Endodermal cell (in vitro differentiated cells): ENCODE data around the gene ABCA8. TPM values are rescaled to one million over a fixed set of nuclear protein-coding genes. Genes with fewer than 3 reads are reported as not detected.

Source experiments
- DNase-seq: peaks from one replicate; pipeline ENCODE4 v3.0.0-alpha.2; 2017
- H3K27ac ChIP-seq: 2 replicates; pipeline ENCODE4 v1.5.1; 2013; ENCODE audit warnings: mild to moderate bottlenecking, low read depth, low read length, moderate library complexity
- H3K27me3 ChIP-seq: 2 replicates; pipeline ENCODE4 v1.6.1; 2013; ENCODE audit warnings: mild to moderate bottlenecking, low read length, moderate library complexity; ENCODE audit not compliant: insufficient read depth, control insufficient read depth, poor library complexity, severe bottlenecking
- H3K36me3 ChIP-seq: 2 replicates; pipeline ENCODE4 v1.7.0; 2013; ENCODE audit warnings: mild to moderate bottlenecking, low read length, moderate library complexity; ENCODE audit not compliant: control insufficient read depth, insufficient read depth
- H3K4me1 ChIP-seq: one replicate; pipeline ENCODE4 v1.7.0; 2013; ENCODE audit warnings: low read length; ENCODE audit not compliant: control insufficient read depth, insufficient read depth
- H3K4me3 ChIP-seq: 2 replicates; pipeline ENCODE4 v1.5.1; 2013; ENCODE audit warnings: mild to moderate bottlenecking, low read length, moderate library complexity
- H3K9ac ChIP-seq: 2 replicates; pipeline ENCODE4 v1.6.1; 2013; ENCODE audit warnings: mild to moderate bottlenecking, low read length, moderate library complexity; ENCODE audit not compliant: poor library complexity, severe bottlenecking; ENCODE audit errors: extremely low read depth
- H3K9me3 ChIP-seq: 2 replicates; pipeline ENCODE4 v1.6.1; 2013; ENCODE audit warnings: mild to moderate bottlenecking, low read length, moderate library complexity; ENCODE audit not compliant: control insufficient read depth
- H3K27ac Mint-ChIP-seq: 2 replicates; pipeline ENCODE4 v1.8.0; 2020; ENCODE audit warnings: mixed read lengths
- H3K27me3 Mint-ChIP-seq: 2 replicates; pipeline ENCODE4 v1.8.0; 2021; ENCODE audit warnings: mild to moderate bottlenecking, mixed read lengths; ENCODE audit not compliant: insufficient read depth
- H3K36me3 Mint-ChIP-seq: 2 replicates; pipeline ENCODE4 v1.8.0; 2020; ENCODE audit warnings: low read depth, mixed read lengths
- H3K4me1 Mint-ChIP-seq: 2 replicates; pipeline ENCODE4 v1.8.0; 2020; ENCODE audit warnings: mixed read lengths
- H3K4me3 Mint-ChIP-seq: 2 replicates; pipeline ENCODE4 v1.8.0; 2020; ENCODE audit warnings: mild to moderate bottlenecking, moderate library complexity, mixed read lengths
- H3K9me3 Mint-ChIP-seq: 2 replicates; pipeline ENCODE4 v1.8.0; 2020; ENCODE audit warnings: mild to moderate bottlenecking, mixed read lengths
- WGBS, 2 experiments: methylation state at CpG; one replicate each; pipeline versions ENCODE4 v1.1.5 to v1.1.7; 2013; ENCODE audit warnings: missing lambda C conversion rate in 2 of 2, mixed read lengths in 1 of 2; ENCODE audit not compliant: insufficient coverage in 1 of 2, insufficient read length in 1 of 2; 5-methylcytosine and 5-hydroxymethylcytosine counted together
- total RNA-seq, 2 donors: library from RNA; stranded (reverse); fragmentation: NEBNext Ultra II Directional in 1 of 2; extraction: Animal tissue kit (Norgen Biotek cat#: 25700) in 1 of 2; gene quantifications; 2 replicates in 1 of 2; 3 replicates in 1 of 2; pipeline ENCODE4 v1.2.1, GENCODE V29; 2021
- TF ChIP-seq, protein P1 (sequence below): fragments of 200-600 bp; sonication (generic); conservative IDR thresholded peaks from 2 replicates; pipeline ENCODE4 v1.5.0; 2021; ENCODE audit warnings: antibody characterized with exemption, mild to moderate bottlenecking

Gene ABCA8
- total RNA-seq, 2 donors from 2014 or later = not detected

DNA sequence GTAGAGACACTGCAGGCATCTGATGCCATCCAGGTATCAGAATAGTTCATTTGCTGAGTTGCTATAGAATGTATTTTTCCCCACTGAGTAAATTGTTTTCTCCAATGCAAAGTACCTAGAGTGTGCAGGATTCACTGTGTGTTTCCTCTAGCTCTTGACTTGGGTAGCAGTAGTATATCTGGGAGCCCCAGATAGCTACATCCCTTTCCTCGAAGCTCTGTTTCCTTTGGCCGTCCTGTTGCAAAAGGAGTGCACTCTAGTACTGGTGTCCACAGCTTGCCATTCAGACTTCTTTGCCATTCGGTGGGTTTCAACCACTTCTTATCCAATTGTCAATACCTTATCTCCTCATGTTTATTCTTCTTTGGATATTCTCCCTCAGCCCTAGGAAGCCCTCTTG lies 12.8 kb downstream of the ABCA8 start:
- WGBS, 2 experiments = 90 to 92% methylated on average over 3 of the region's 3 CpGs
- peaks cover 12% of the 10 kb centered on the region for H3K4me1 Mint-ChIP-seq
- no peaks in the 10 kb centered on the region for H3K36me3 Mint-ChIP-seq
- H3K4me3 Mint-ChIP-seq = no peak overlapping the region
- H3K27me3 Mint-ChIP-seq = no peaks in the 10 kb centered on the region
- Histone ChIP-seq H3K27me3 (no peaks in the 10 kb centered on the region), H3K4me3 (no peak overlapping the region), H3K9ac (no peak overlapping the region), H3K9me3 (no peaks in the 10 kb centered on the region), H3K36me3 (no peaks in the 10 kb centered on the region), H3K4me1 (no peaks in the 10 kb centered on the region), H3K27ac (no peak overlapping the region)
- DNase-seq = no peak
- no peak overlapping the region for H3K27ac Mint-ChIP-seq
- TF ChIP-seq, protein P1, sequence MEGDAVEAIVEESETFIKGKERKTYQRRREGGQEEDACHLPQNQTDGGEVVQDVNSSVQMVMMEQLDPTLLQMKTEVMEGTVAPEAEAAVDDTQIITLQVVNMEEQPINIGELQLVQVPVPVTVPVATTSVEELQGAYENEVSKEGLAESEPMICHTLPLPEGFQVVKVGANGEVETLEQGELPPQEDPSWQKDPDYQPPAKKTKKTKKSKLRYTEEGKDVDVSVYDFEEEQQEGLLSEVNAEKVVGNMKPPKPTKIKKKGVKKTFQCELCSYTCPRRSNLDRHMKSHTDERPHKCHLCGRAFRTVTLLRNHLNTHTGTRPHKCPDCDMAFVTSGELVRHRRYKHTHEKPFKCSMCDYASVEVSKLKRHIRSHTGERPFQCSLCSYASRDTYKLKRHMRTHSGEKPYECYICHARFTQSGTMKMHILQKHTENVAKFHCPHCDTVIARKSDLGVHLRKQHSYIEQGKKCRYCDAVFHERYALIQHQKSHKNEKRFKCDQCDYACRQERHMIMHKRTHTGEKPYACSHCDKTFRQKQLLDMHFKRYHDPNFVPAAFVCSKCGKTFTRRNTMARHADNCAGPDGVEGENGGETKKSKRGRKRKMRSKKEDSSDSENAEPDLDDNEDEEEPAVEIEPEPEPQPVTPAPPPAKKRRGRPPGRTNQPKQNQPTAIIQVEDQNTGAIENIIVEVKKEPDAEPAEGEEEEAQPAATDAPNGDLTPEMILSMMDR = no peak
- no peaks in the 10 kb centered on the region for H3K9me3 Mint-ChIP-seq

GRCh38 chr17:68941761-68942160 lies 13.4 kb downstream of the ABCA8 start:
- Histone ChIP-seq H3K4me3 (no peak overlapping the region), H3K27ac (no peak overlapping the region), H3K4me1 (no peaks in the 10 kb centered on the region), H3K9ac (no peak overlapping the region), H3K36me3 (no peaks in the 10 kb centered on the region), H3K27me3 (no peaks in the 10 kb centered on the region), H3K9me3 (no peaks in the 10 kb centered on the region)
- H3K9me3 Mint-ChIP-seq = no peaks in the 10 kb centered on the region
- 80 to 96% methylated on average over 2 to 6 of the region's 6 CpGs for WGBS, 2 experiments
- H3K4me1 Mint-ChIP-seq = peaks cover 12% of the 10 kb centered on the region
- TF ChIP-seq, protein P1 = no peak
- H3K36me3 Mint-ChIP-seq = no peaks in the 10 kb centered on the region
- no peaks in the 10 kb centered on the region for H3K27me3 Mint-ChIP-seq
- no peak overlapping the region for H3K27ac Mint-ChIP-seq
- no peak for DNase-seq
- no peak overlapping the region for H3K4me3 Mint-ChIP-seq

DNA sequence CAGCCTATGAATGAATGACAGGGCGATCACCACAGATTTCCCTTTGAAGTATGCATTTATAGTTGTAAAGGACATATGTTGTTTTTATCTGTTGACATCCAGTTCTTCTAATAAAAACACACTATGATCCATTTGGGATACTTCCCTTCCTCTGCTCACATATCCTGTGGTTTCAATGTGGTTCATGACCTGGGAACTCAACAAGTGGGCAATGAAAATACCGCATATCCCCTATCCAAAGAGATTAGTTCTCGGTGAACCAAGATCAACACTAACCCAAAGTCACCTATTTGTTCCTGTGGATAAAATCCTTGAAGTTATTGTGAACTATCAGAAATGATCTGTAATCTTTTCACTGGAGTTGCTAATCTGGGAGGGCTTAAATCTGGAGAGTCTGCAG lies 16.0 kb downstream of the ABCA8 start:
- Histone ChIP-seq H3K27me3 (no peaks in the 10 kb centered on the region), H3K9ac (no peak overlapping the region), H3K4me3 (no peak overlapping the region), H3K9me3 (no peaks in the 10 kb centered on the region), H3K36me3 (no peaks in the 10 kb centered on the region), H3K27ac (no peak overlapping the region), H3K4me1 (no peaks in the 10 kb centered on the region)
- TF ChIP-seq, protein P1 = no peak
- H3K27me3 Mint-ChIP-seq = no peaks in the 10 kb centered on the region
- H3K36me3 Mint-ChIP-seq = no peaks in the 10 kb centered on the region
- 100% methylated on average over 2 of the region's 3 CpGs; no CpG with 5 or more reads in 1 of the 2 experiments for WGBS, 2 experiments
- H3K4me3 Mint-ChIP-seq = no peak overlapping the region
- DNase-seq = no peak
- no peaks in the 10 kb centered on the region for H3K9me3 Mint-ChIP-seq
- H3K4me1 Mint-ChIP-seq = peaks cover 7% of the 10 kb centered on the region
- H3K27ac Mint-ChIP-seq = no peak overlapping the region
